ENCODE measurements around the gene COL7A1. TPM values are rescaled to one million over a fixed set of nuclear protein-coding genes. Genes with fewer than 3 reads are reported as not detected.

The COL7A1 gene
- total and polyA plus RNA-seq, 2 donors (not counting 1 experiment from before 2014, with no cell fraction given), result 0.75 to 2.1 TPM

- 90% methylated on average over 10 of the region's 14 CpGs for WGBS (ENCODE audit: insufficient coverage)
- H3K4me1 ChIP-seq (ENCODE audit: control insufficient read depth in 2 of 2, insufficient read depth in 2 of 2, low read length in 2 of 2), result no peaks in the 10 kb centered on the region
- no peaks in the 10 kb centered on the region for H3K9me3 ChIP-seq (ENCODE audit: control extremely low read depth in 1 of 3, control insufficient read depth in 2 of 3, insufficient read depth in 1 of 3, low read length in 2 of 3)
- Mint-ChIP-seq H3K9me3 (ENCODE audit: insufficient read depth) (no peaks in the 10 kb centered on the region), H3K4me3 (no peak overlapping the region), H3K27me3 (peaks cover 4% of the 10 kb centered on the region), H3K4me1 (no peaks in the 10 kb centered on the region), H3K27ac (no peak overlapping the region)
- DNase-seq (no peak), ATAC-seq (ENCODE audit: low read depth) (no peak)
- H3K27me3 ChIP-seq (replicated peaks in 1 of 4; ENCODE audit: control extremely low read depth in 1 of 4, control insufficient read depth in 3 of 4, insufficient read depth in 4 of 4, low read length in 3 of 4), result no peaks in the 10 kb centered on the region
- no peaks in the 10 kb centered on the region for H3K79me2 ChIP-seq (ENCODE audit: control insufficient read depth, insufficient read depth, low read length)
- intact Hi-C loops (cut with micrococcal nuclease), result no loop called here
- H3K4me3 ChIP-seq (ENCODE audit: control extremely low read depth in 1 of 5, extremely low read depth in 1 of 5, insufficient read depth in 1 of 5, low read depth in 2 of 5, low read length in 4 of 5), result no peak overlapping the region
- ChIA-PET POLR2A (no interaction called here), CTCF (no interaction called here)
- TF ChIP-seq CTCF (IDR thresholded peaks at IDR 0.05) (no peak), EZH2 (IDR thresholded peaks at IDR 0.05; ENCODE audit: borderline replicate concordance, insufficient read depth, low read depth, low read length, poor library complexity, severe bottlenecking) (no peak)
- no peak overlapping the region for H3K4me2 ChIP-seq (replicated peaks; ENCODE audit: low read depth, low read length, poor library complexity, severe bottlenecking)
- no peaks in the 10 kb centered on the region for H4K20me1 ChIP-seq (ENCODE audit: control insufficient read depth, insufficient read depth, low read length, poor library complexity, severe bottlenecking)
- no peak overlapping the region for H3K27ac ChIP-seq (ENCODE audit: low read length in 2 of 2)
- H2AFZ ChIP-seq (ENCODE audit: insufficient read depth, low read depth, low read length, poor library complexity, severe bottlenecking), result no peak overlapping the region
- H3K36me3 ChIP-seq (replicated peaks in 1 of 2; ENCODE audit: control extremely low read depth in 1 of 2, control insufficient read depth in 1 of 2, extremely low read depth in 1 of 2, insufficient read depth in 2 of 2, low read length in 1 of 2), result no peaks in the 10 kb centered on the region
- no peak overlapping the region for H3K9ac ChIP-seq (ENCODE audit: low read length)
Observed at GRCh38 chr3:48581621-48582481, 13.3 kb downstream of the COL7A1 start.

DNA sequence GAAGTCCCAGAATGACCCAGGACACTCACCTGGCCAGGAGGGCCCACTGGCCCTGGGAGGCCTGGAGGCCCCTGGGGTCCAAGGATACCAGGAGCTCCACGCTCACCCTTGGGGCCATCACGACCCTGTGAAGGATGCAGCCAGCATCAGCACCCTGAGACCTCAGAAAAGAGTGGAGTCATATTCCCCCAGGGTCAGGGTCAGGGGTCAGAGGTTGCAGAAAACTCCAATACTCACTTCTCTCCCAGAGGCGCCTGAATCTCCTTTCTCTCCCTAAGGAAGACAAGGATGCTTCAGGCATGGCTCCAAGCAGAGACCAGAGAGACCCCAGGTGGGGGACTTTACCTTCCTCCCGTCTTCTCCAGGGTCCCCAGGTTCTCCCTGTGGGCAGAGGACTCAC is 18.5 kb downstream of the COL7A1 start:
- DNase-seq (no peak), ATAC-seq (ENCODE audit: low read depth) (no peak)
- H3K4me2 ChIP-seq (replicated peaks; ENCODE audit: low read depth, low read length, poor library complexity, severe bottlenecking), result no peak overlapping the region
- H3K9me3 ChIP-seq (ENCODE audit: control extremely low read depth in 1 of 3, control insufficient read depth in 2 of 3, insufficient read depth in 1 of 3, low read length in 2 of 3), result no peaks in the 10 kb centered on the region
- CTCF ChIA-PET, result no interaction called here
- H3K36me3 ChIP-seq (replicated peaks in 1 of 2; ENCODE audit: control extremely low read depth in 1 of 2, control insufficient read depth in 1 of 2, extremely low read depth in 1 of 2, insufficient read depth in 2 of 2, low read length in 1 of 2), result no peaks in the 10 kb centered on the region
- Mint-ChIP-seq H3K4me1 (no peaks in the 10 kb centered on the region), H3K27ac (no peak overlapping the region), H3K4me3 (no peak overlapping the region), H3K9me3 (ENCODE audit: insufficient read depth) (no peaks in the 10 kb centered on the region), H3K27me3 (peaks cover 4% of the 10 kb centered on the region)
- H3K79me2 ChIP-seq (ENCODE audit: control insufficient read depth, insufficient read depth, low read length), result no peaks in the 10 kb centered on the region
- 89% methylated on average over 4 of the region's 4 CpGs for WGBS (ENCODE audit: insufficient coverage)
- H3K4me3 ChIP-seq (ENCODE audit: control extremely low read depth in 1 of 5, extremely low read depth in 1 of 5, insufficient read depth in 1 of 5, low read depth in 2 of 5, low read length in 4 of 5), result no peak overlapping the region
- no peak overlapping the region for H3K27ac ChIP-seq (ENCODE audit: low read length in 2 of 2)
- no peaks in the 10 kb centered on the region for H3K27me3 ChIP-seq (replicated peaks in 1 of 4; ENCODE audit: control extremely low read depth in 1 of 4, control insufficient read depth in 3 of 4, insufficient read depth in 4 of 4, low read length in 3 of 4)
- no peak overlapping the region for H2AFZ ChIP-seq (ENCODE audit: insufficient read depth, low read depth, low read length, poor library complexity, severe bottlenecking)
- H3K4me1 ChIP-seq (ENCODE audit: control insufficient read depth in 2 of 2, insufficient read depth in 2 of 2, low read length in 2 of 2), result no peaks in the 10 kb centered on the region
- H4K20me1 ChIP-seq (ENCODE audit: control insufficient read depth, insufficient read depth, low read length, poor library complexity, severe bottlenecking), result no peaks in the 10 kb centered on the region
- intact Hi-C loops (cut with micrococcal nuclease), result no loop called here
- POLR2A ChIA-PET, result interaction anchor here (0.6 kb wide), 1 partner anchor 292 kb away, joined by 4 read pairs; no protein-coding TSS in a partner anchor
- no peak overlapping the region for H3K9ac ChIP-seq (ENCODE audit: low read length)
- no peak for TF ChIP-seq CTCF (IDR thresholded peaks at IDR 0.05)

All from B cell (primary cell).